ENCODE measurements around the gene SORCS2. TPM values are rescaled to one million over a fixed set of nuclear protein-coding genes. Genes with fewer than 3 reads are reported as not detected.

SORCS2 gene
- total RNA-seq, 2 donors from 2014 or later = 1.0 to 4.4 TPM

- H3K9me3 ChIP-seq = no peaks in the 10 kb centered on the region
- H3K4me1 ChIP-seq (replicated peaks) = no peaks in the 10 kb centered on the region
- H3K4me3 ChIP-seq = no peak overlapping the region
- H3K36me3 ChIP-seq = no peaks in the 10 kb centered on the region
- no peaks in the 10 kb centered on the region for H3K27me3 ChIP-seq (replicated peaks; ENCODE audit: insufficient read depth)
- intact Hi-C loops (cut with DNase I) = no loop called here
- DNase-seq (ENCODE audit: low spot score) = no peak
- TF ChIP-seq CTCF (IDR thresholded peaks at IDR 0.05) (no peak), POLR2AphosphoS5 (IDR thresholded peaks at IDR 0.05) (no peak), POLR2A (IDR thresholded peaks at IDR 0.05) (no peak)
- H3K27ac ChIP-seq = no peak overlapping the region
- 85% methylated on average over 23 of the region's 23 CpGs for WGBS
Measured at GRCh38 chr4:7653510-7654369, 461.4 kb downstream of the SORCS2 start.

- Histone ChIP-seq H3K27me3 (replicated peaks; ENCODE audit: insufficient read depth) (no peaks in the 10 kb centered on the region), H3K36me3 (no peaks in the 10 kb centered on the region), H3K27ac (no peak overlapping the region), H3K4me3 (no peak overlapping the region), H3K9me3 (no peaks in the 10 kb centered on the region), H3K4me1 (replicated peaks) (no peaks in the 10 kb centered on the region)
- DNase-seq (ENCODE audit: low spot score) = no peak
- intact Hi-C loops (cut with DNase I) = no loop called here
- no peak for TF ChIP-seq POLR2AphosphoS5 (IDR thresholded peaks at IDR 0.05)
- no peak for TF ChIP-seq POLR2A (IDR thresholded peaks at IDR 0.05)
- TF ChIP-seq CTCF (IDR thresholded peaks at IDR 0.05) = no peak
- WGBS = 89% methylated on average over 22 of the region's 25 CpGs
Measured at GRCh38 chr4:7654550-7655445, 462.5 kb downstream of the SORCS2 start.

GRCh38 chr4:7655511-7656243, 463.3 kb downstream of the SORCS2 start:
- WGBS = 50% methylated on average over 29 of the region's 32 CpGs
- DNase-seq (ENCODE audit: low spot score) = no peak
- intact Hi-C loops (cut with DNase I) = no loop called here
- Histone ChIP-seq H3K27ac (no peak overlapping the region), H3K4me3 (no peak overlapping the region), H3K36me3 (no peaks in the 10 kb centered on the region), H3K27me3 (replicated peaks; ENCODE audit: insufficient read depth) (no peaks in the 10 kb centered on the region), H3K9me3 (no peaks in the 10 kb centered on the region), H3K4me1 (replicated peaks) (no peaks in the 10 kb centered on the region)
- no peak for TF ChIP-seq POLR2A (IDR thresholded peaks at IDR 0.05)
- no peak for TF ChIP-seq POLR2AphosphoS5 (IDR thresholded peaks at IDR 0.05)
- no peak for TF ChIP-seq CTCF (IDR thresholded peaks at IDR 0.05)

GRCh38 chr4:7656244-7656800, 464.0 kb downstream of the SORCS2 start:
- Histone ChIP-seq H3K4me1 (replicated peaks) (no peaks in the 10 kb centered on the region), H3K27ac (no peak overlapping the region), H3K4me3 (no peak overlapping the region), H3K27me3 (replicated peaks; ENCODE audit: insufficient read depth) (no peaks in the 10 kb centered on the region), H3K9me3 (no peaks in the 10 kb centered on the region), H3K36me3 (no peaks in the 10 kb centered on the region)
- TF ChIP-seq CTCF (IDR thresholded peaks at IDR 0.05) = no peak
- no peak for TF ChIP-seq POLR2A (IDR thresholded peaks at IDR 0.05)
- TF ChIP-seq POLR2AphosphoS5 (IDR thresholded peaks at IDR 0.05) = no peak
- no peak for DNase-seq (ENCODE audit: low spot score)
- WGBS = 86% methylated on average over 17 of the region's 17 CpGs
- intact Hi-C loops (cut with DNase I) = no loop called here

Data from prostate gland (tissue), 2 donors.